HEK293T (cell line): ENCODE data around the gene MPPED1.

Experiments
- ELF4 ChIP-seq: fragments of 450-650 bp; IDR thresholded peaks from 2 replicates; pipeline ENCODE4 v1.6.1; 2017; ENCODE audit warnings: antibody characterized with exemption
- SUZ12 ChIP-seq: fragments of 450-650 bp; IDR thresholded peaks from 2 replicates; pipeline ENCODE4 v1.6.1; 2016; ENCODE audit warnings: mild to moderate bottlenecking

- TF ChIP-seq SUZ12 (no peak), ELF4 (no peak)
Measured at GRCh38 chr22:43391306-43391705, 20.5 kb upstream of the MPPED1 start.
